ENCODE measurements around the gene TOR1B. TPM values are rescaled to one million over a fixed set of nuclear protein-coding genes. Genes with fewer than 3 reads are reported as not detected.
"Not testable (repeated sequence)": the region's sequence is repeated elsewhere in the genome, so short reads cannot be mapped to it uniquely, and the experiment has no call there.

The TOR1B gene
- 28.0 and 30.8 TPM in 2 replicates for total RNA-seq

- intact Hi-C loops (cut with micrococcal nuclease): loop anchor here (1.0 to 5.0 kb wide), 7 partner anchors 21 to 692 kb away; partner anchors contain the start of genes C9orf78, GPR107, PTPA and TOR1A
Observed at GRCh38 chr9:129802833-129803675, at the start of gene TOR1B. Gene TOR1B (plus strand): TSS chr9:129803184. CDS start chr9:129803213, 29 bp downstream.

GRCh38 chr9:129755151-129755550 is 47.8 kb upstream of the TOR1B start:
- intact Hi-C loops (cut with micrococcal nuclease): no loop called here

- intact Hi-C loops (cut with micrococcal nuclease): no loop called here
Observed at GRCh38 chr9:129756191-129756590, 46.8 kb upstream of the TOR1B start.

GRCh38 chr9:129757045-129757444 is 45.9 kb upstream of the TOR1B start:
- intact Hi-C loops (cut with micrococcal nuclease): no loop called here

- intact Hi-C loops (cut with micrococcal nuclease): no loop called here
Observed at GRCh38 chr9:129759319-129759718, 43.7 kb upstream of the TOR1B start.

GRCh38 chr9:129759804-129760502 is 43.0 kb upstream of the TOR1B start:
- intact Hi-C loops (cut with micrococcal nuclease): no loop called here

- intact Hi-C loops (cut with micrococcal nuclease): not testable (repeated sequence)
Observed at GRCh38 chr9:129760784-129761183, 42.2 kb upstream of the TOR1B start.

- intact Hi-C loops (cut with micrococcal nuclease): no loop called here
Observed at GRCh38 chr9:129761293-129761900, 41.6 kb upstream of the TOR1B start.

- intact Hi-C loops (cut with micrococcal nuclease): no loop called here
Observed at GRCh38 chr9:129761901-129762369, 41.0 kb upstream of the TOR1B start.

- intact Hi-C loops (cut with micrococcal nuclease): not testable (repeated sequence)
Observed at GRCh38 chr9:129762370-129762984, 40.5 kb upstream of the TOR1B start.

- intact Hi-C loops (cut with micrococcal nuclease): no loop called here
Observed at GRCh38 chr9:129762985-129763926, 39.7 kb upstream of the TOR1B start.

- intact Hi-C loops (cut with micrococcal nuclease): no loop called here
Observed at GRCh38 chr9:129765764-129766317, 37.1 kb upstream of the TOR1B start.

- intact Hi-C loops (cut with micrococcal nuclease): no loop called here
Observed at GRCh38 chr9:129768486-129768885, 34.5 kb upstream of the TOR1B start.

GRCh38 chr9:129769669-129770068 is 33.3 kb upstream of the TOR1B start:
- intact Hi-C loops (cut with micrococcal nuclease): no loop called here

GRCh38 chr9:129770741-129771140 is 32.2 kb upstream of the TOR1B start:
- intact Hi-C loops (cut with micrococcal nuclease): no loop called here

- intact Hi-C loops (cut with micrococcal nuclease): no loop called here
Observed at GRCh38 chr9:129773262-129774048, 29.5 kb upstream of the TOR1B start.

- intact Hi-C loops (cut with micrococcal nuclease): no loop called here
Observed at GRCh38 chr9:129774791-129775447, 28.1 kb upstream of the TOR1B start.

GRCh38 chr9:129775448-129775798 is 27.6 kb upstream of the TOR1B start:
- intact Hi-C loops (cut with micrococcal nuclease): no loop called here

- intact Hi-C loops (cut with micrococcal nuclease): not testable (repeated sequence)
Observed at GRCh38 chr9:129776096-129776495, 26.9 kb upstream of the TOR1B start.

Data from T-helper 1 cell treated with Interleukin-12 subunit alpha and Interleukin-12 subunit beta and Interleukin-4 antibody, amounts not matched to agents 30 ng/mL and 1 ng/mL, for 36 hours (primary cell).